H1 (cell line): ENCODE measurements around the gene ARID3B. TPM values are rescaled to one million over a fixed set of nuclear protein-coding genes. Genes with fewer than 3 reads are reported as not detected.

Source experiments
- CTCF ChIA-PET: fragments of 300-600 bp; sonication (Branson Sonifier 250); formaldehyde crosslinking; loops from one replicate; lab custom pipeline; 2021; ENCODE audit not compliant: partially characterized antibody; lab: Charles Lee
- POLR2A ChIA-PET: fragments of 300-600 bp; sonication (Branson Sonifier 250); formaldehyde crosslinking; loops from one replicate; lab custom pipeline; 2021; ENCODE audit warnings: inconsistent platforms; ENCODE audit not compliant: partially characterized antibody; lab: Charles Lee
- DNase-seq, 2 experiments: peaks; one replicate each; pipeline versions ENCODE4 v3.0.0 to v3.0.0-alpha.2; 2010 to 2022; ENCODE audit warnings: low spot score in 2 of 2, low read depth in 1 of 2, mixed read lengths in 1 of 2
- FAIRE-seq: peaks from 2 replicates; lab custom pipeline; 2011; peaks lifted over from hg19 to GRCh38; lab: Jason Lieb, UNC
- H2AFZ ChIP-seq: 2 replicates; pipeline ENCODE4 v1.8.1; 2012; ENCODE audit warnings: low read length, inconsistent platforms
- H2AK5ac ChIP-seq: 2 replicates; pipeline ENCODE4 v1.6.1; 2013; ENCODE audit warnings: low read depth, low read length
- H2BK120ac ChIP-seq: replicated peaks from 2 replicates; pipeline ENCODE3; 2013; ENCODE audit warnings: low read depth, low read length, inconsistent platforms
- H2BK12ac ChIP-seq: 2 replicates; pipeline ENCODE4 v1.6.1; 2013; ENCODE audit warnings: low read depth, low read length
- H2BK15ac ChIP-seq: 2 replicates; pipeline ENCODE4 v1.6.1; 2013; ENCODE audit warnings: low read length
- H2BK20ac ChIP-seq: 2 replicates; pipeline ENCODE4 v1.6.1; 2013; ENCODE audit warnings: low read length
- H2BK5ac ChIP-seq: 2 replicates; pipeline ENCODE4 v1.6.1; 2013; ENCODE audit warnings: low read depth, low read length
- H3K14ac ChIP-seq: 2 replicates; pipeline ENCODE4 v1.6.1; 2013; ENCODE audit warnings: inconsistent platforms; ENCODE audit not compliant: insufficient read length
- H3K18ac ChIP-seq: 2 replicates; pipeline ENCODE4 v1.6.1; 2013; ENCODE audit warnings: low read length; ENCODE audit errors: extremely low read depth
- H3K23ac ChIP-seq: 2 replicates; pipeline ENCODE4 v1.6.1; 2013; ENCODE audit warnings: inconsistent platforms; ENCODE audit not compliant: insufficient read length
- H3K23me2 ChIP-seq: 2 replicates; pipeline ENCODE4 v1.6.1; 2013; ENCODE audit warnings: low read depth, low read length
- H3K27ac ChIP-seq: 2 replicates; pipeline ENCODE4 v1.6.1; 2011; ENCODE audit warnings: low read depth, low read length, inconsistent platforms
- H3K27me3 ChIP-seq, 4 experiments: replicated peaks in 1 of 4; 1 replicate in 1 of 4; 2 replicates in 3 of 4; pipeline versions ENCODE4 v1.6.1 to v1.8.1; 2011 to 2013; ENCODE audit warnings: low read length in 3 of 4, mild to moderate bottlenecking in 3 of 4, inconsistent platforms in 2 of 4, mixed read lengths in 2 of 4, moderate library complexity in 1 of 4; ENCODE audit not compliant: control insufficient read depth in 3 of 4, insufficient read depth in 3 of 4; ENCODE audit errors: extremely low read depth in 1 of 4
- H3K36me3 ChIP-seq, 4 experiments: 2 replicates each; pipeline versions ENCODE4 v1.6.1 to v1.8.1; 2011 to 2013; ENCODE audit warnings: mild to moderate bottlenecking in 4 of 4, low read length in 3 of 4, moderate library complexity in 2 of 4, control low read depth in 1 of 4, inconsistent platforms in 1 of 4; ENCODE audit not compliant: insufficient read depth in 4 of 4, control insufficient read depth in 2 of 4
- H3K4ac ChIP-seq: replicated peaks from 2 replicates; pipeline ENCODE3; 2013; ENCODE audit warnings: low read length, low read depth, mixed read lengths, inconsistent platforms; ENCODE audit not compliant: insufficient read length
- H3K4me1 ChIP-seq, 4 experiments: replicated peaks in 1 of 4; 1 replicate in 1 of 4; 2 replicates in 3 of 4; pipeline versions ENCODE4 v1.6.1 to v1.8.1; 2011 to 2013; ENCODE audit warnings: low read length in 3 of 4, inconsistent platforms in 2 of 4, mixed read lengths in 1 of 4; ENCODE audit not compliant: insufficient read depth in 4 of 4, control insufficient read depth in 3 of 4
- H3K4me2 ChIP-seq, 2 experiments: 2 replicates each; pipeline versions ENCODE4 v1.6.1 to v1.8.1; 2011 to 2013; ENCODE audit warnings: low read depth in 2 of 2, low read length in 2 of 2, control low read depth in 1 of 2, inconsistent platforms in 1 of 2, mild to moderate bottlenecking in 1 of 2; ENCODE audit not compliant: insufficient read depth in 1 of 2
- H3K4me3 ChIP-seq, 4 experiments: fragments of 200-600, 300-600 bp in 1 of 4; sonication (generic), shearing (Covaris generic), sonication (Bioruptor Twin) in 1 of 4; 2 replicates each; pipeline versions ENCODE4 v1.5.1 to v1.8.1; 2011 to 2016; ENCODE audit warnings: low read length in 4 of 4, low read depth in 3 of 4, control low read depth in 2 of 4, inconsistent platforms in 2 of 4, mild to moderate bottlenecking in 2 of 4, mixed read lengths in 1 of 4, moderate library complexity in 1 of 4; ENCODE audit not compliant: insufficient read depth in 2 of 4; ENCODE audit errors: extremely low read depth in 1 of 4
- H3K56ac ChIP-seq: replicated peaks from 2 replicates; pipeline ENCODE3; 2013; ENCODE audit warnings: low read depth, mild to moderate bottlenecking, mixed read lengths, low read length, inconsistent platforms; ENCODE audit not compliant: insufficient read length
- H3K79me1 ChIP-seq: 2 replicates; pipeline ENCODE4 v1.6.1; 2013; ENCODE audit warnings: low read depth, low read length, control low read depth
- H3K79me2 ChIP-seq, 2 experiments: 2 replicates each; pipeline versions ENCODE4 v1.6.1 to v1.8.1; 2012 to 2013; ENCODE audit warnings: low read length in 2 of 2, mild to moderate bottlenecking in 2 of 2, inconsistent platforms in 1 of 2; ENCODE audit not compliant: insufficient read depth in 2 of 2, control insufficient read depth in 1 of 2
- H3K9ac ChIP-seq, 4 experiments: replicated peaks in 1 of 4; 1 replicate in 1 of 4; 2 replicates in 3 of 4; pipeline versions ENCODE4 v1.6.1 to v1.8.1; 2011 to 2013; ENCODE audit warnings: low read depth in 3 of 4, low read length in 3 of 4, control low read depth in 2 of 4, mild to moderate bottlenecking in 2 of 4, moderate library complexity in 2 of 4, inconsistent platforms in 1 of 4; ENCODE audit errors: extremely low read depth in 1 of 4
- H3K9me3 ChIP-seq, 2 experiments: 2 replicates each; pipeline versions ENCODE4 v1.6.1 to v1.8.1; 2012 to 2013; ENCODE audit warnings: mild to moderate bottlenecking in 2 of 2, moderate library complexity in 2 of 2, control low read depth in 1 of 2, inconsistent platforms in 1 of 2, low read depth in 1 of 2, low read length in 1 of 2, mixed read lengths in 1 of 2; ENCODE audit not compliant: insufficient read depth in 2 of 2
- H4K20me1 ChIP-seq, 2 experiments: replicated peaks in 1 of 2; 2 replicates each; pipeline versions ENCODE3 to v1.8.1; 2011 to 2013; ENCODE audit warnings: inconsistent platforms in 2 of 2, low read length in 2 of 2, mild to moderate bottlenecking in 1 of 2; ENCODE audit not compliant: insufficient read depth in 2 of 2, control insufficient read depth in 1 of 2
- H4K5ac ChIP-seq: 2 replicates; pipeline ENCODE4 v1.6.1; 2013; ENCODE audit warnings: low read length, low read depth, mixed read lengths, inconsistent platforms; ENCODE audit not compliant: insufficient read length
- H4K8ac ChIP-seq: 2 replicates; pipeline ENCODE4 v1.8.0; 2013; ENCODE audit warnings: mild to moderate bottlenecking, moderate library complexity, low read length, inconsistent platforms; ENCODE audit not compliant: insufficient read depth; ENCODE audit errors: extremely low read depth
- H4K91ac ChIP-seq: replicated peaks from 2 replicates; pipeline ENCODE3; 2013; ENCODE audit warnings: low read length, mixed read lengths, inconsistent platforms; ENCODE audit not compliant: insufficient read length
- ASH2L ChIP-seq: fragments of 200-600, 300-600 bp; sonication (generic); IDR thresholded peaks from one replicate; pipeline ENCODE4 v1.7.1; 2017; ENCODE audit warnings: low read length
- ATF2 ChIP-seq: IDR thresholded peaks from 2 replicates; pipeline ENCODE4 v1.6.1; 2012; ENCODE audit warnings: low read length, inconsistent platforms
- BACH1 ChIP-seq: IDR thresholded peaks from 2 replicates; pipeline ENCODE4 v1.6.1; 2012; ENCODE audit warnings: low read length, improper control_type of control experiment
- CBX8 ChIP-seq: fragments of 300-800, 300-1000 bp; sonication (generic); IDR thresholded peaks from 2 replicates; pipeline ENCODE4 v1.7.1; 2016; ENCODE audit warnings: low read depth, low read length, borderline replicate concordance
- CHD1 ChIP-seq: IDR thresholded peaks from 2 replicates; pipeline ENCODE4 v1.6.1; 2012; ENCODE audit warnings: low read depth, low read length, improper control_type of control experiment
- E2F6 ChIP-seq: IDR thresholded peaks from 2 replicates; pipeline ENCODE4 v1.6.1; 2012; ENCODE audit warnings: inconsistent platforms
- HDAC6 ChIP-seq: IDR thresholded peaks from one replicate; pipeline ENCODE4 v1.7.1; 2012; ENCODE audit warnings: low read depth, mild to moderate bottlenecking, inconsistent platforms, low read length, moderate library complexity
- JUN ChIP-seq: IDR thresholded peaks from 2 replicates; pipeline ENCODE4 v1.6.1; 2011; ENCODE audit warnings: low read depth, mild to moderate bottlenecking, improper control_type of control experiment, low read length
- KDM1A ChIP-seq: fragments of 200-600, 300-600 bp; sonication (generic); IDR thresholded peaks from 2 replicates; pipeline ENCODE4 v1.7.1; 2016; ENCODE audit warnings: mild to moderate bottlenecking, low read length, borderline replicate concordance
- NANOG ChIP-seq: IDR thresholded peaks from 2 replicates; pipeline ENCODE4 v1.6.1; 2011; ENCODE audit warnings: low read length, low read depth, mild to moderate bottlenecking, inconsistent platforms; ENCODE audit not compliant: insufficient read depth, poor library complexity, severe bottlenecking
- SP2 ChIP-seq: IDR thresholded peaks from 2 replicates; pipeline ENCODE4 v1.6.1; 2012; ENCODE audit warnings: mild to moderate bottlenecking, low read length, inconsistent platforms
- TBP ChIP-seq: IDR thresholded peaks from 2 replicates; pipeline ENCODE4 v1.6.1; 2011; ENCODE audit warnings: low read depth, low read length, improper control_type of control experiment
- WGBS, 2 experiments: shearing (Covaris generic) in 1 of 2; methylation state at CpG; one replicate each; pipeline versions ENCODE4 v1.1.6 to v1.1.7; 2013 to 2015; ENCODE audit warnings: low lambda C conversion rate in 2 of 2, mixed read lengths in 2 of 2, inconsistent platforms in 1 of 2, low coverage in 1 of 2, missing lambda C conversion rate in 1 of 2; ENCODE audit not compliant: insufficient replicate concordance in 2 of 2, insufficient coverage in 1 of 2, insufficient read length in 1 of 2; ENCODE audit errors: extremely low coverage in 1 of 2, missing lambda C conversion rate in 1 of 2; 5-methylcytosine and 5-hydroxymethylcytosine counted together
- polyA plus RNA-seq, 7 experiments: library from polyadenylated mRNA; depleted of rRNA in 3 of 7; stranded (reverse) in 5 of 7; unstranded in 2 of 7; fragments of >200 nt in 5 of 7; fragments of 200-250 nt in 2 of 7; gene quantifications; 1 replicate in 5 of 7; 2 replicates in 1 of 7; 4 replicates in 1 of 7; pipeline versions ENCODE4 v1.2.1 to v1.2.3, GENCODE V29; 2011 to 2013; ENCODE audit warnings: missing spikeins in 2 of 7, mixed read lengths in 2 of 7
- total RNA-seq: library from RNA; stranded (reverse); fragmentation: NEBNext Ultra II Directional; extraction: Animal tissue kit (Norgen Biotek cat#: 25700); gene quantifications from 2 replicates; pipeline ENCODE4 v1.2.1, GENCODE V29; 2021

The ARID3B gene
- total and polyA plus RNA-seq, 2 of the 8 experiments (the other 6 are each of a cell fraction or from before 2014, with no cell fraction given): 81.0 to 115 TPM

GRCh38 chr15:74564182-74564581 is 23.2 kb downstream of the ARID3B start:
- ChIA-PET POLR2A (interaction anchor here (0.8 to 2.8 kb wide), 4 partner anchors 12 to 25 kb away, joined by 3 to 7 read pairs (median 3); no protein-coding TSS in a partner anchor), CTCF (interaction anchor here (0.7 to 1.7 kb wide), 3 partner anchors 16 to 103 kb away, joined by 3 to 5 read pairs (median 4); partner anchors contain the start of gene UBL7)
- Histone ChIP-seq H3K56ac (no peak overlapping the region), H3K79me2 (peaks cover 0 to 97% of the 10 kb centered on the region in 2 experiments; a peak in 3 of 4 replicates), H3K27ac (no peak overlapping the region), H3K79me1 (peaks cover 9% of the 10 kb centered on the region), H3K4ac (no peak overlapping the region), H2BK12ac (no peak overlapping the region), H2BK20ac (no peak overlapping the region), H4K5ac (no peak overlapping the region), H3K18ac (no peak overlapping the region), H2BK5ac (no peak overlapping the region), H3K9ac (no peak overlapping the region), H3K14ac (no peak overlapping the region), H3K4me3 (no peak overlapping the region), H3K23ac (no peak overlapping the region), H3K23me2 (no peaks in the 10 kb centered on the region), H2AK5ac (no peak overlapping the region), H3K4me1 (no peaks in the 10 kb centered on the region), H3K27me3 (no peaks in the 10 kb centered on the region), H2BK15ac (no peak overlapping the region), H2BK120ac (no peak overlapping the region), H3K4me2 (no peak overlapping the region), H4K20me1 (peaks cover 15 to 28% of the 10 kb centered on the region in 2 experiments), H2AFZ (no peak overlapping the region), H3K36me3 (peaks cover 0 to 11% (median 2%) of the 10 kb centered on the region in 4 experiments; a peak in 4 of 8 replicates), H4K91ac (no peak overlapping the region), H3K9me3 (no peaks in the 10 kb centered on the region), H4K8ac (no peak overlapping the region)
- DNase-seq (no peak), FAIRE-seq (no peak)
- 100% methylated on average over 1 of the region's 1 CpG; no CpG with 5 or more reads in 1 of the 2 experiments for WGBS, 2 experiments
- TF ChIP-seq JUN (no peak), SP2 (no peak), BACH1 (no peak), HDAC6 (no peak), ASH2L (no peak), ATF2 (no peak), NANOG (no peak), TBP (no peak), CBX8 (no peak), KDM1A (no peak), CHD1 (no peak), E2F6 (no peak)
